AG08395 (cell line): ENCODE data around the gene SEMA4A.
"Not testable (repeated sequence)": the region's sequence is repeated elsewhere in the genome, so short reads cannot be mapped to it uniquely, and the experiment has no call there.

Experiments
- DNase-seq: peaks from one replicate; pipeline ENCODE4 v3.0.0; 2012; ENCODE audit warnings: mixed read lengths, low spot score

SEMA4A gene

GRCh38 chr1:156153362-156153761 is at the start of gene SEMA4A:
TSS of gene SEMA4A (plus strand) at chr1:156153585. CDS start at chr1:156154579, 994 bp downstream.
- no peak for DNase-seq

DNA sequence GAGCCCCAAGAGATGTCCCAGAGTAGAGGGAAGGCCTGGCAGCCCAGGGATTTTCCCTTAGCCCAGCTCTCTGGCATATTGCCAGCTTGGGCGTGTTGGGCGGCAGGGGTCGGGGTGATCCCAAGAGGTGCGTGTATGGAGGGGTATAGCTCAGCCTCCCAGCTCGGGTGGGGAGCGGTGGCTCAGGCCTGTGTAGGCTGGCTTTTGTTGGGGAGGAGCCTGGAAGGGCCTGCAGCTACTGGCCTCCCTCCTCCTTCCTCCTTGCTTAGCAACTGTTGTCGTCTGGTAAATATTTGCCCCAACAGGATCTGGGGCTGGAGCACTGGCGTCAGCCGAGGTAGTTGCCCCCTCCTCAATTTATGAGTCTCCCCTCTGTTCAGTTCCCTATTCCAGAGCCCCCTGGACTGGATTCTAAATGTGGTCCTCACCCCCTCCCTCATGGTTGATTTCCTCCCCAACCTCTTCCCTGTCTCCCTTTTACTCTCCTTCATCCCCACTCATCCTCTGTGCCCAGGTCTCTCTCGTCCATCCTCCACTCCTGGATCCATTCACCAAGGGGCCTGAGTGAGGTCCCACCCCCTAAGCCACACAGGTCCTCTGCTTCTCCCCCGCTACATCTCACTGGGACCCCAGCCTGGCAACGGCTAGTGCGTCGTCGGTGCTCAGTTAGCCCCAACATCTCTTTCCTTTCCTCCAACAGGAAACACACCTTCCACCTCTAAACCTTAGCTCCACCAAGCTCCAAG is 49.1 kb upstream of the SEMA4A start:
- DNase-seq: peak; percentile 90

DNA sequence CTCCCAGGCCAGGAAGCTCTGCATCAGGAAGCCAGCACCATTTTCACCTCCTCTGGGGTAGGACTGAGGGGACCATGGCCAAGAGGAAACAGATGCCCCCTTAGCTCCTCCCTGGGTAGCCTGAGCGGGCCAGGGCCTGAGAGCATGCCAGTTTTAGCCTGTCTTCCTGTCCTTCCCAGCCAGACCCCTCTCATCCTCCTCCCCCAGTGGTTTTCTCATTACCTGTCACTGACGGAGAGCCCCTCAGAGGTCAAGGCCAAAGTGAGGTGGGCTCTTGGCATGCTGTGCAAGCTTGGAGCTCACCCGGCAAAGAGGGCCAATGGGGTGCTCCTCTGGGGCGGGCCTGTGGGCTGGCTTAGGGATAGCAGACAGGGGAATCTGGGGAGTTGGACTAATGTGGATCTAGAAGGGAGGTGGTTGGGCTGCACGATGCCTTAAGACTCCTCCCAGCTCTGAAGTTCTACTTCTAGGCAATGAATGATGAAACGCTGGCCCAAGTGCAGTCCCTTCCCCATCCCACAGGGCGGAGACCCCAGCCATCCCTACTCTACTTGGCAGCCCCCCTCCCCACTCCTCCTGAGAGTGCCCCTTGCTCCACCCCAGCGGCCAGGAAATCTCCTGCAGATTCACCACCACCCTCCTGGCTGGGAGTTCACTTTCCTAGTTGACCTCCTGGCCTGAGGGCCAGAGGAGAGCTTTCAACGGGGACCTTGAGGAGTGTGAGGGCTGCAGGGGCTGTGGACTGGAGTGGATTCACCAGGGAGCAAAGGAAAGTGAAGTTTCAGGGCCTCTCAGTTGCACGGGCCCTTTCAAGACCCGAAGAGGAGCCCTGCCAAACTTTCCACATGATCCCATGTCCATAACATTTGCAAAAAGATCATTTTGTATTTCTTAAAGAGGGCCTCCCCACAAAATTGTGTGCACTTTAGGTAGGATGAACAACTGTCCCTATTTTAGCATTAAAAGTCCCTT is 48.2 kb upstream of the SEMA4A start:
- DNase-seq: peak; percentile 70

GRCh38 chr1:156106624-156107488 is 46.5 kb upstream of the SEMA4A start:
- no peak for DNase-seq

- DNase-seq: no peak
Observed at GRCh38 chr1:156108057-156108456, 45.3 kb upstream of the SEMA4A start.

- DNase-seq: no peak
Observed at GRCh38 chr1:156108664-156109241, 44.6 kb upstream of the SEMA4A start.

GRCh38 chr1:156110252-156110651 is 43.1 kb upstream of the SEMA4A start:
- DNase-seq: no peak

DNA sequence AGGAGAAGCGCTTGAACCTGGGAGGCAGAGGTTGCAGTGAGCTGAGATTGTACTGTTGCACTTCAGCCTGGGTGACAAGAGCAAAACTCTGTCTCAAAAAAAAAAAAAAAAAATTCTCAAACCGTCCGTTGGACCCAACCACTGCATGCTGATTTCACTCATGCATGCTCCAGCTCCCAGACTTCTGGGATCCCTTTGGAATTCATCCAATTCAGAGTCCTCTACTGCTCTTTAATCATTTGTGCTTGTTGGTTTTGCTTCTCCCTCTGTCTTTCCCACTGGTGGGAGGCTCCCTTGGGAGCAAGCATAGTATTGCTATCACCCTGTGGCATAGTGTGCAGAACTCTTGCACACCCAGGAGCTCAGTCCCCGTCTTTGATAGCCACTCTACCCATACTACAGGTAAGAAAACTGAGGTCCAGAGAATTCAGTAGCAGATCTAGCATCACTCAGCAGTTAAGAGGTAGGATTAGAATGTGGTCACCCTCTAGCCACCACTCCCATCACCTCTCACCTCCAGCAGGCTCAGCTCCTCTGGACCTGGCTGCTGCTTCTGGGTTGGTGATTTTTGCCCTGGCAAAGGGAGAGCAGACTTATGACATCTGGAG is 41.9 kb upstream of the SEMA4A start:
- DNase-seq: no peak

GRCh38 chr1:156112276-156113137 is 40.9 kb upstream of the SEMA4A start:
- DNase-seq: no peak

GRCh38 chr1:156113282-156113950 is 40.0 kb upstream of the SEMA4A start:
- no peak for DNase-seq

- peak; percentile 95 for DNase-seq
Observed at GRCh38 chr1:156114101-156114918, 39.1 kb upstream of the SEMA4A start, which contains the start of gene LMNA. TSS of gene LMNA (plus strand) at chr1:156114711. CDS start at chr1:156114919, 208 bp downstream.

- DNase-seq: no peak
Observed at GRCh38 chr1:156114919-156115513, 38.4 kb upstream of the SEMA4A start.

DNA sequence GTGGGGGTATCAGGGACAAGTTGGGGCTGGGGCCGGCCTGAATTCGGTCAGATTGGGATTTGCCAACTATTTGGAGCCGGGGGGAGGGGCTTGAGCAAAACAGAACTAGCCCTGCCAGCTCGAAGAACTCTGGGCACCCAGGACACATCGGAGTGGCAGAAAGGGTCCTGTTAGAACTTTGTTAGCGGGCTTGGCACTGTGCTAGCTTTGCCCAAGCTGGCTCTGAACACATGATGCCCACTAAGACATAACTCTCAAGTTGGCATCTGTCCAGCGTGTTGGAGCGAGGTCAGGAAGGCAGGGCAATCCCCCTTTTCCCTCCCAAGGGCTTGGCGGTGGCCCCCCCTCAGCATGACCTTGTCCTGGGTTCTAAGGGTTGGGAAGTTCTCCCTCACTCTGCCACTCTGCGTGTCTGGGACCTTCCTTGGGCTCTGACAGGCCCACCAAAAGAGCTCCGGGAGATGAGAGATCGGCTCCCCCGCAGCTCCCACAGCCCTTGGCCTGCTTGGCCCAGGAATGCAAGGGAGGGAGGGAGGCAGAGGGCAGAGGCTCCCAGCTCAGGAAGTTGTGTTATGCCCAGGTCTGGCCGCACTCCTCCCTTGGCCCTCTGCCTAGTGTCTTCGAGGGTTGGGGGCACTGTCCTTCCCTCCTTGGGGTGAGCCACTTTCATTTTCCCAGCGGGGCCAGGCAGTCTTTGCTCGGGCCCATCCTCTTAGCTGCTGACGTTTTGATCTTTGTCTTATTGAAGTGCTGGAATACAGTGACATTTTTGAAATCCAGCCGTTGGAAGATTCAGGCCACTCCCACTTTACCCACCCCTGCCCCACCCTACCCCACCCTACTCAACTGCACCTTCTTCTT is 37.6 kb upstream of the SEMA4A start:
- no peak for DNase-seq

- not testable (repeated sequence) for DNase-seq
Observed at GRCh38 chr1:156116731-156117130, 36.7 kb upstream of the SEMA4A start.

DNA sequence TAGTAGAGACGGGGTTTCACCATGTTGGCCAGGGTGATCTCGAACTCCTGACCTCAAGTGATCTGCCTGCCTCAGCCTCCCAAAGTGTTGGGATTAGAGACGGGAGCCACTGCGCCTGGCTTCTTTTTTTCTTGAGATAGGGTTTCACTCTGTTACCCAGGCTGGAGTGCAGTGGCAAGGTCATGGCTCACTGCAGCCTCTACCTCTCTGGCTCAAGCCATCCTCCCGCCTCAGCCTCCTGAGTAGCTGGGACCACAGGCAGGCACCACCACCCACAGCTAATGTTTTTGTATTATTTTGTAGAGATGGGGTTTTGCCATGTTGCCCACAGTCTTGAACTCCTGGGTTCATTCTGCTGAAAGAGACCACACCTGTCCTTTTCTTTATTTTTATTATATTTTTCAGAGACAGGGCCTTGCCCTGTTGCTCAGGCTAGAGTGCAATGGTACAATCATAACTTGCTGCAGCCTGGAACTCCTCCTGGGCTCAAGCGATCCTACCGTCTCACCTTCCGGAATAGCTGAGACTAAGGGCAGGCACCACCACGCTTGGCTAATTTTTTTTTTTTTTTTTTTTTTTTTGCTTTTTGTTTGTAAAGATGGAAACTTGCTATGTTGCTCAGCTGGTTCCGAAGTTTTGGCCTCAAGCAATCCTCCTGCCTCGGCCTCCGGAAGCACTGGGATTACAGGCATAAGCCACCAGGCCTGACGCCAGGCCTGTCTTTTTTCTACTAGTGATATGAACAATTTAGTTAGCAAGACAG is 35.8 kb upstream of the SEMA4A start:
- DNase-seq: no peak

DNA sequence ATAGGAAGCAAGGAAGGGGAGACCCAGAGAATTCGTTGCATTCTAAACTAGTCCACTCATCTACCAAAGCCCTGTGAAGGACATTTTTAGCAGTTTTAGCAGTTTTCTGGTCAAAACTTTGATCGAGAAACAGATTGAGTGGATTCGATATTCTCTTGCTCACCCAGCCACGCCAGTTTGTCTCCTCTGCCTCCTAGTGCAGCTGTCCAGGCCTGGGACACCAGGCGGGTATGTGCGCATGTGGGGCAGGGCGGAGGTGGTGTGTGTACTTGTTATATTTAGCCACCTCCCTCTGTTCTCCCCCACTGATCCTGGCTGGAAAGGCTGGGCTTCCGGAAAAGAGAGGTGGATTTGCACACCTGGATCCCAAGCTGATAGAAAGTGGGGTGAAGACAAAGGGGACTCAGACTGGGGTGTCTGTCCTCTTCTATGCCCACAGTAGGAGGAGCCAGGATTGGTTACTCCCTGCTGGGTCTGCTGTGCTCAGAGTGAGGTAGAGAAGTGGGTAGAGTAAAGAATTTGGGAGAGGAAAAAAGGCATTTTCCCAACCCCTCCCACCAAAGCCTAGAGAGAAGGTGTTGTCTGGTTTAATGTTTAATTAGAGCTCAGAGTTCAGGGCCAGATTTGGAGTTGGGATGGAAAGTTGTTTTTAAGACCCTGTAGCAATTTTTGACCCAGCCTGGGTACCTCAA is 35.1 kb upstream of the SEMA4A start:
- DNase-seq: no peak
